OCI-LY1 (cell line): Measurements from ENCODE around the gene GALNT16.

Source experiments
- H2AFZ ChIP-seq: fragments of 200-600 bp; sonication (generic), shearing (Covaris generic); 2 replicates; pipeline ENCODE4 v1.6.0; 2014; ENCODE audit warnings: antibody characterized with exemption, mild to moderate bottlenecking, low read length
- H3F3A ChIP-seq: fragments of 200-600 bp; sonication (generic), shearing (Covaris generic); 2 replicates; pipeline ENCODE4 v1.6.0; 2014; ENCODE audit warnings: mild to moderate bottlenecking, antibody characterized with exemption, low read length, moderate library complexity; ENCODE audit not compliant: insufficient read depth
- H3K27ac ChIP-seq: fragments of 200-600 bp; sonication (generic); 2 replicates; pipeline ENCODE4 v1.5.1; 2014; ENCODE audit warnings: low read length, mixed run types, mild to moderate bottlenecking, low read depth; ENCODE audit not compliant: poor library complexity, severe bottlenecking
- H3K27me3 ChIP-seq: fragments of 200-600 bp; sonication (generic); 2 replicates; pipeline ENCODE4 v1.6.0; 2014; ENCODE audit warnings: antibody characterized with exemption, mild to moderate bottlenecking, low read length, moderate library complexity; ENCODE audit not compliant: insufficient read depth
- H3K36me3 ChIP-seq: fragments of 200-600 bp; sonication (generic); 2 replicates; pipeline ENCODE4 v1.6.1; 2014; ENCODE audit warnings: mild to moderate bottlenecking, antibody characterized with exemption, low read length, moderate library complexity, mixed read lengths; ENCODE audit not compliant: insufficient read depth
- H3K4me1 ChIP-seq: fragments of 200-600 bp; sonication (generic); 2 replicates; pipeline ENCODE4 v1.5.1; 2014; ENCODE audit warnings: mild to moderate bottlenecking, low read length, moderate library complexity; ENCODE audit not compliant: insufficient read depth, severe bottlenecking
- H3K4me2 ChIP-seq: fragments of 200-600 bp; sonication (generic), shearing (Covaris generic); 2 replicates; pipeline ENCODE4 v1.6.1; 2014; ENCODE audit warnings: low read length
- H3K4me3 ChIP-seq: fragments of 200-600 bp; sonication (generic); 2 replicates; pipeline ENCODE4 v1.5.1; 2014; ENCODE audit warnings: low read length, low read depth, mild to moderate bottlenecking, mixed read lengths; ENCODE audit not compliant: poor library complexity, severe bottlenecking
- H3K79me2 ChIP-seq: fragments of 200-600 bp; shearing (Covaris generic); 2 replicates; pipeline ENCODE4 v1.6.1; 2016; ENCODE audit warnings: mixed run types, low read length, mixed read lengths; ENCODE audit not compliant: insufficient read depth
- H3K9ac ChIP-seq: fragments of 200-600 bp; sonication (generic), shearing (Covaris generic); 2 replicates; pipeline ENCODE4 v1.6.1; 2014; ENCODE audit warnings: mild to moderate bottlenecking, low read length, mixed read lengths
- H3K9me2 ChIP-seq: fragments of 200-600 bp; sonication (generic), shearing (Covaris generic); 2 replicates; pipeline ENCODE4 v1.6.1; 2014; ENCODE audit warnings: low read depth, mild to moderate bottlenecking, low read length, mixed read lengths
- H3K9me3 ChIP-seq: fragments of 200-600 bp; shearing (Covaris generic); 2 replicates; pipeline ENCODE4 v1.6.1; 2014; ENCODE audit warnings: low read length, mixed read lengths
- H4K20me1 ChIP-seq: fragments of 200-600 bp; sonication (generic), shearing (Covaris generic); 2 replicates; pipeline ENCODE4 v1.6.0; 2016; ENCODE audit warnings: mild to moderate bottlenecking, low read length; ENCODE audit not compliant: insufficient read depth
- CTCF ChIP-seq: fragments of 200-600 bp; sonication (generic), shearing (Covaris generic); IDR thresholded peaks from 2 replicates; pipeline ENCODE4 v1.5.1; 2017; ENCODE audit warnings: mild to moderate bottlenecking, antibody characterized with exemption, low read length, moderate library complexity, mixed read lengths
- EZH2 ChIP-seq: fragments of 200-600 bp; sonication (generic), shearing (Covaris generic); IDR thresholded peaks from 2 replicates; pipeline ENCODE4 v1.8.0; 2017; ENCODE audit warnings: borderline replicate concordance, mixed run types, mild to moderate bottlenecking, antibody characterized with exemption, low read length, moderate library complexity, mixed read lengths

GALNT16 gene

GRCh38 chr14:69240527-69241173 lies 19.3 kb upstream of the GALNT16 start:
- Histone ChIP-seq H3K27me3 (no peaks in the 10 kb centered on the region), H3F3A (no peaks in the 10 kb centered on the region), H3K9me2 (no peaks in the 10 kb centered on the region), H3K4me2 (no peak overlapping the region), H4K20me1 (no peaks in the 10 kb centered on the region), H3K9ac (no peak overlapping the region), H3K4me3 (no peak overlapping the region), H2AFZ (no peak overlapping the region), H3K79me2 (no peaks in the 10 kb centered on the region), H3K4me1 (no peaks in the 10 kb centered on the region), H3K9me3 (no peaks in the 10 kb centered on the region), H3K27ac (no peak overlapping the region), H3K36me3 (0 out of 2 replicates have a peak, but pooled peaks cover 6% of the 10 kb centered on the region)
- TF ChIP-seq EZH2 = no peak
- TF ChIP-seq CTCF = no peak

GRCh38 chr14:69241577-69241976 lies 18.4 kb upstream of the GALNT16 start:
- no peaks in the 10 kb centered on the region for H3K4me1 ChIP-seq
- no peaks in the 10 kb centered on the region for H3K27me3 ChIP-seq
- no peaks in the 10 kb centered on the region for H4K20me1 ChIP-seq
- no peak overlapping the region for H2AFZ ChIP-seq
- no peak overlapping the region for H3K4me2 ChIP-seq
- no peaks in the 10 kb centered on the region for H3K9me2 ChIP-seq
- no peak overlapping the region for H3K4me3 ChIP-seq
- no peaks in the 10 kb centered on the region for H3K9me3 ChIP-seq
- H3K9ac ChIP-seq = no peak overlapping the region
- H3F3A ChIP-seq = no peaks in the 10 kb centered on the region
- no peak for TF ChIP-seq EZH2
- TF ChIP-seq CTCF = no peak
- H3K36me3 ChIP-seq = 0 out of 2 replicates have a peak, but pooled peaks cover 6% of the 10 kb centered on the region
- no peaks in the 10 kb centered on the region for H3K79me2 ChIP-seq
- no peak overlapping the region for H3K27ac ChIP-seq

GRCh38 chr14:69242311-69243224 lies 17.4 kb upstream of the GALNT16 start:
- H3K9me2 ChIP-seq = no peaks in the 10 kb centered on the region
- no peak overlapping the region for H3K9ac ChIP-seq
- no peak overlapping the region for H3K27ac ChIP-seq
- H3K4me2 ChIP-seq = no peak overlapping the region
- H3F3A ChIP-seq = no peaks in the 10 kb centered on the region
- H3K9me3 ChIP-seq = no peaks in the 10 kb centered on the region
- H3K36me3 ChIP-seq = 0 out of 2 replicates have a peak, but pooled peaks cover 6% of the 10 kb centered on the region
- peak; percentile 82 for TF ChIP-seq CTCF
- no peak for TF ChIP-seq EZH2
- no peaks in the 10 kb centered on the region for H3K79me2 ChIP-seq
- no peak overlapping the region for H2AFZ ChIP-seq
- H3K4me3 ChIP-seq = no peak overlapping the region
- no peaks in the 10 kb centered on the region for H4K20me1 ChIP-seq
- no peaks in the 10 kb centered on the region for H3K27me3 ChIP-seq
- H3K4me1 ChIP-seq = no peaks in the 10 kb centered on the region
